RKO (cell line): ENCODE results near the gene KCNIP1.

Source experiments
- DNase-seq: peaks from one replicate; pipeline ENCODE4 v3.0.0-alpha.2; 2016; ENCODE audit warnings: low spot score

Gene KCNIP1

GRCh38 chr5:170508660-170509347, 5.0 kb downstream of the KCNIP1 start:
- DNase-seq = no peak

DNA sequence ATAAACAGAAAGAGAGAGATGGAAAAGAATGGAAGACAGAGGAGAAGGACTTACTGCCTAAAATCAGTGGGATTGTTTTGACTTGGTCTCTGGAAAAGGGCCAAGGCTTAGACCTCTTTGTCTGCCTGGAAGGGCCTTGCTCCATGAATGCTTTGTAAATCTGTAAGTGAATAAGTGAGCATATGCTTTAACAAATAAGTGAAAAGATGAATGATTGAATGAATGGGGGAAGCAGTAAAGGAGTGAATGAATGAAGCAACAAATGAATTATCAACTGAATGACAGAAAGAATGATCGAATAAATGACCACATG, 5.5 kb downstream of the KCNIP1 start:
- DNase-seq = no peak

- DNase-seq = no peak
These were observed 6.3 kb downstream of the KCNIP1 start for GRCh38 chr5:170510126-170510525.

GRCh38 chr5:170510559-170510958, 6.7 kb downstream of the KCNIP1 start:
- DNase-seq = no peak

DNA sequence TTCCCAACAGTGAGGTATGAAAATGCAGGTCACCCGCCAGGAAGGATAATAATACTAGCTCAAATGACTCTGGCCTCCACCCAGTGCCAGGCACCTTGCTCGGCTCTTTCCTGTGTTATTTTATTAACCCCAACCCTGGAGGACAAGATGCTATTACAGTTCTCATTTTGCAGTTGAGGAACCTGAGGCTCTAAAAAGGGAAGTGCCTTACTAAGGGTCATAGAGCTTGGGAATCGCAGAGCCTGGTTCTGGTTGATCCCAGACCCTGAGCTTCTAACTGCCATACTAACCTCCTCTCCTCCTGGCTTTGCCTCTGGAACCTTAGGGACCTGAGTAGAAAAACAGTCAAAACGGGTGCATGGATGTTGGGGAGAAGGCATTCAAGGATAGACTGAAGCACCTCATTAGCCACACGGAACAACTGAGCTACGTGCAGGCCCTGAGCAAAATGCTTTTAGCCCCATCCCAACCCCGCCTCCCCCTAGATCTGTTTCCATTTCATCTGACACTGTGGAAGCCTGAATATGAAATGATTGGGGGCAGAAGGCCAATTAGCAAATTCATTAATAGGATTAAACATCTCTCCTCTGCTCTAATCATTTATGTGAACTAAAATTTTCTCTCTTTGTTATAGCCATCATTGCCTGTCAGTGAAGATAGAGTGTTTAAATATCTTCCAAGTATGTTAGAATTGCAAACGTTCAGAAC, 7.9 kb downstream of the KCNIP1 start:
- DNase-seq = no peak

GRCh38 chr5:170513856-170514525, 10.2 kb downstream of the KCNIP1 start:
- DNase-seq = no peak

DNA sequence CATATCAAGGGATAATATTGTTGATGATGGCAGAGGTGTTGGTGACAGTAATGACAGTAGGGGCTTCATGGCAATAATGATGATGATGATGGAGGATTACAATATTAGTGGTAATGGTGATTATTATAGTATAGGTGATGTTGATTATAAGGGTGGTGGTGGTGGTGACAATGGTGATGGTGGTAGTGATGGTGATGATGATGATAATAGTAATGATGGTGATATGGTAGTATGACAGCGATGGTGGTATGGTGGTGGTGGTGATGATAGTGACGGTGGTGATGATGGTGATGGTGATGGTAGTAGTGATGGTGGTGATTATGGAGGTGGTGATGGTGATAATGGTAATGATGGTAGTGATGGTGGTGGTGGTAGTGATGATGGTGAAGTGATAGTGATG, 13.6 kb downstream of the KCNIP1 start:
- no peak for DNase-seq

DNA sequence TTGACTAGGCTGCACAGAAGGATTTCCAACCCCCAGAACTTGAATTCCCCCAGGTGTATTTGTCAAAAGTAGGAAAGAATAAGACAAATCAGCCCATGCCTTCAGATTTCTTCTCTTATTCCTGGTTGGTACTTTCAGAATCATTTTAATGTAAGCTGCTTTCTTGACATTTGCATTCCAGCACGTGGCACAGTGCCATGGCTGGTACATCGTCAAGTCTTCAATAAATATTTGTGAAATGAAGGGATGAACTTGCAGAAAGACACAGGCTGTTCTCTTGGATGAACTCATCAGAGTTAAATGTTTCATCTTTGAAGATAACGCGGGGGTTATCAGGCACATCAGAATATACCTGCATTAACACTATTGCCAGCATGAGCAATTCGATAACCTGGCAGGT, 14.5 kb downstream of the KCNIP1 start:
- DNase-seq = no peak

DNA sequence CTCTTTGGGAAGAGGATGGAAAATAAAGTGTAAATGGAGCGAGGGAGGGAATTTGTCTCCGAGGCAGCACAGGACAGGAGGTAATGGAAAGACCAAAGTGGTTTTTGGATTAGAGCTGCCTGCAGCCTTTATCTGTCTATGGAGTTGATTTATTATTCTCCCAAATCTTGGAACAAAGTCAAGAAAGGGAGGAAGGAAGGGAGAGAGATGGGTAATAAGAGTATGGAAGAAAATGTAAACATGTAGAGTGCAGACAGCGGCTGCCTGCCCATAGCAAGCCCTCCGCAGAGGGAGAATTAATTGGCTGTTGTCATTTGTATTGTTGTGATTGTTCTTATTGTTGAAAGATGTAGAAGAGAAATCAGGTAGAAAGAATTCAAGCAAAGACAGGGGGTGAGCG, 15.7 kb downstream of the KCNIP1 start:
- no peak for DNase-seq

DNA sequence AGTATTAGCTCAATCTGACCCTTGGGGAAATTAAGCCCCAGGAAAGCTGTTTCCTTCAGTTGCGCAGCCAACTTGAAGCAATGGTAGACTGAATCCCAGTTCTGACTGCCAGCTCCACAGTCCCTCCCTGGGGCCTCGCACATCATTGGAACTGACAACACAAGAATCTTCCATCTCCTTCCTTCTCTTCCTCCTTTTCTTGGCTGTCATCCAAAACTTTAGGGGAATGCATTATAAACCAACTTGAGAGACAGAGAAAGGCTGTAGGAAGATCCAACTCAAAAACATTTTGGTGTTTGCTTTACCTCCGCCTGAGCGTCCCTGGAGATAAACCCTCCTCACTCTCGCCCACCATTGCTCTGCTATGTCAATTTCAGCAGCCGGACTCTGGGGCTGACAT, 16.6 kb downstream of the KCNIP1 start:
- DNase-seq = no peak

GRCh38 chr5:170522211-170523141, 18.7 kb downstream of the KCNIP1 start:
- DNase-seq = no peak

GRCh38 chr5:170523142-170523551, 19.3 kb downstream of the KCNIP1 start:
- DNase-seq = no peak

GRCh38 chr5:170523830-170524229, 20.0 kb downstream of the KCNIP1 start:
- no peak for DNase-seq

- DNase-seq = no peak
These were observed 20.8 kb downstream of the KCNIP1 start for GRCh38 chr5:170524576-170524975.

DNA sequence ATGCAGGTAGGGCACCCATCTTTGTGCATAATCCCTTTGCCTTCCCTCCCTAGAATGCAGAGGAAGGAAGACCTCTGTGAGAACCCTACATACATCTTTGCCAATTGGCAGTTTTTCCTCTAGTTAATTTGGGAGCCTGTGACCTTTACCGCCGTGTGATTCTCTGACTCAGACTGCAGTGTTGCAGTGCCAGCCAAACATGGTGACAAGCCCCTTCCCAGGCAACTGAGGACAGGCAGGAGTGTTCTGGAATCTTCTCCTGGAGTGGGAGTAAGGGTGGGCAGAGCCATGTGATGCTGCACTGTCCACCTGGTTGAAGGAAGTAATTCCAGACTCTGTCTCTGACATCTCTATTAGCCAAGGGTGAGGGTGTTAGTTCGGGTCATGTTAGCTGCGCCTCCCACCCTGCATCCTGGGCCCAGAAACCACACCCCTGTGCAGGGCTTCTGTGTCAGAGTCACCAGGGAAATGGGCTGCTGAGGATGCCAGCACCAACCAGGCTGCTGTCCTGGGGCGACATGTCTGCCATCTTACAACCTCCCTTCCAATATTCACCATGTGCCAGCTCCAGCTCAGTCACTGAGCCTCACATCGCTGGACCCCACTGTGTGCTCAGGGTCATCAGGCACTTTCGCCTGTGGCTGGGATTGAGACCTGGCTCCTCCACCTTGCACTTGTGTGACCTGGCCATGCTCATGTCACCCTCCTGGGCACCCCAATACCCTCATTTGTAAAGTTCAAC, 21.8 kb downstream of the KCNIP1 start:
- DNase-seq = no peak

GRCh38 chr5:170527991-170528390, 24.2 kb downstream of the KCNIP1 start:
- no peak for DNase-seq

GRCh38 chr5:170528976-170529375, 25.2 kb downstream of the KCNIP1 start:
- no peak for DNase-seq

- no peak for DNase-seq
These were observed 29.1 kb downstream of the KCNIP1 start for GRCh38 chr5:170532935-170533334.

DNA sequence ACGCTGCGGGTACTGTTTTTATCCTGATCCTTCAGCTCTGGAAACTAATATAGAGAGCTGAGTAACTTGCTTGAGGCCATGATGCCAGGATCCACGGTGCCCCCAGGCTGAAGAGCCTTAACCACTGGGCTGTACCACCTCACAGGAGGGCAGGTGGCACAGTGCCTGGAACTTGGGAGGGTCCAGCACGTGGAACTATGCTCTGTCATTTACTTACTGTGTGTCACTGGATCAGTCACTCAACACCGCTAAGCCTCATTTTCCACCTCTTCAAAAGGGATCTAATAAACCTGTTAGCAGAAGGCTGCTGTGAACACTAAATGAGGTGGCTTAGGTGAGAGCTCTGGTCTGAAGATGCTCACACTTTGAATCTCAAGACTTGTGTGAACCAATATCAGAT, 29.6 kb downstream of the KCNIP1 start:
- no peak for DNase-seq

GRCh38 chr5:170534177-170534576, 30.4 kb downstream of the KCNIP1 start:
- DNase-seq = no peak

- no peak for DNase-seq
These were observed 31.1 kb downstream of the KCNIP1 start for GRCh38 chr5:170534941-170535340.

GRCh38 chr5:170536525-170536924, 32.7 kb downstream of the KCNIP1 start:
- no peak for DNase-seq
